Measurements from ENCODE around the gene PRM3.

Gene PRM3

DNA sequence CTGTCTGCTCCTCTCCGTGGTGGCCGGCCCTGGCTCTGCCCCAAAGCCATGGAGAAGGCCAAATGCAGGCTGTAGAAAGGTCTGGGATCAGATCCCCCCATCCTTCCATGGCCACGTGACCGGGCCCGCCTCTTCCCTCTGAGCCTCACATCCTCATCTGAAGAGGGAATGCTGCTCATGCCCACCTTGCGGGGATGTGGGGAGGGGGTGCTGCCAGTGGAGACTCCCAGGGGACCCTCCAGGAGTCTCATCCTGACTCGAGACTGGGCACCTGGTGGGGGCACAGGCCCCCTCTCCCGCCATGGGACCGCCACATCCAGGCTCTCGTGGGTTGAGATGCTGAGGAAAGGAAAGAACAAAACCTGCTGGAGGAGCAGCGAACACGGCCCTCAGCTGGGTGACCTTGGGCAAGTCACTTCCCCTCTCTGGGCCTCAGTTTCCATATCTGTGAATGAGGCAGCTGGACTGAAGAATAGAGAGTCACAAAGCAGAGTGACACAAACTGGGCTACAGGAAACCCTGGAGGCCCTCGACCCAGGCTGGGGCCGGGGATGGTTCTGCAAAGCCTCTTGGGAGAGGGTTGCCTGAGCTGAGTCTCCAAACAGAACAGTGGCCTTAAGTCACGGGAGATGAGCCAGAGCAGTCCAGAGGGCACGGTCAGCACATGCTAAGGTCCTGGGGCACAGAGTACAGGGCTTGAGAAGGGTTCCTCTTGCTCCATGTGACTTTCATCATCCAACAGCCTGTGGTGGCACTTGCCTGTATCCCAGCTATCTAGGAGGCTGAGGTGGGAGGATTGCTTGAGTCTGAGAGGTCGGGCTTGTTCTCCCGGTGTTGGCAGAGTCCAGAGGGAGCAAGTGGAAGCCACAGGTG, 47.5 kb downstream of the PRM3 start:
- TF ChIP-seq, protein P1, sequence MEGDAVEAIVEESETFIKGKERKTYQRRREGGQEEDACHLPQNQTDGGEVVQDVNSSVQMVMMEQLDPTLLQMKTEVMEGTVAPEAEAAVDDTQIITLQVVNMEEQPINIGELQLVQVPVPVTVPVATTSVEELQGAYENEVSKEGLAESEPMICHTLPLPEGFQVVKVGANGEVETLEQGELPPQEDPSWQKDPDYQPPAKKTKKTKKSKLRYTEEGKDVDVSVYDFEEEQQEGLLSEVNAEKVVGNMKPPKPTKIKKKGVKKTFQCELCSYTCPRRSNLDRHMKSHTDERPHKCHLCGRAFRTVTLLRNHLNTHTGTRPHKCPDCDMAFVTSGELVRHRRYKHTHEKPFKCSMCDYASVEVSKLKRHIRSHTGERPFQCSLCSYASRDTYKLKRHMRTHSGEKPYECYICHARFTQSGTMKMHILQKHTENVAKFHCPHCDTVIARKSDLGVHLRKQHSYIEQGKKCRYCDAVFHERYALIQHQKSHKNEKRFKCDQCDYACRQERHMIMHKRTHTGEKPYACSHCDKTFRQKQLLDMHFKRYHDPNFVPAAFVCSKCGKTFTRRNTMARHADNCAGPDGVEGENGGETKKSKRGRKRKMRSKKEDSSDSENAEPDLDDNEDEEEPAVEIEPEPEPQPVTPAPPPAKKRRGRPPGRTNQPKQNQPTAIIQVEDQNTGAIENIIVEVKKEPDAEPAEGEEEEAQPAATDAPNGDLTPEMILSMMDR (conservative IDR thresholded peaks at IDR 0.05): no peak
- H3K27ac ChIP-seq: no peak overlapping the region; the same call in 1 of the 2 replicates

DNA sequence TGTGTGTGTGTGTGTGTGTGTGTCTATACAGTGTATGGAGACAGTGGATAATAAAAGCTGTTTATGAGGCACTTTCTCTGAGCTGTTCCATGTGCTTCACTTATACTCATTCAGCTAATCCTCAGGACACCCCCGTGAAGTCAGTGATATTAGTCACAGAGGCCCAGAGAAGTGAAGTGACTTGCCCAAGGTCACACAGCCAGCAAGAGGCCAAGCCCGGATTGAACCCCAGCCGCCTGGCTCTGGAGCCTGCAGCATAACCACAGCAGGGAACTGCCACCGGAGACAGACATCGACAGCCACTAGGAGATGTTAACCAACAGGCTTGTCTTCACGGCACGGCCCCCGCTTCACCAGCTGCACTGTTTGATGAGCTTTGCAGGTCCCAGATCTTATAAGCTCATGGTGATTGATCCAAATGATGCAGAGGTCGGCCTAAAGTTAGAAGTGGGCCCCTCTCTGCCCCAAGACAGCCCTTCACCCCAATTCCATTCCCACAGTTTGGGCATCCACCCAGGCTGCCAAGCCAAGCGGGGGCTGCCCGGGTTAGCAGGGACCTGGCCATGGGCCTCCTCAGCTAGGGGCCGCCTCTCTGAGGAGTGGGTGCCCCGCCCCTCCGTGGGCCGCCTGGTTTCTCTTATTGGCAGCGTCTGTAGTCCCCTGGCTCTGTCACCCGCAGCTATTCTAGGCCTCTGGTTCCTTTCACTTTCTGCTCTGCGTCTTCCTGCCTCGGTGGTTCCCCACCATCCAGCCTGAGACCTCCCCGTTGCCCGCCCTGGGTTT, 48.3 kb downstream of the PRM3 start:
- TF ChIP-seq, protein P1 (conservative IDR thresholded peaks at IDR 0.05): no peak
- peak overlapping the region; percentile 43 for H3K27ac ChIP-seq

DNA sequence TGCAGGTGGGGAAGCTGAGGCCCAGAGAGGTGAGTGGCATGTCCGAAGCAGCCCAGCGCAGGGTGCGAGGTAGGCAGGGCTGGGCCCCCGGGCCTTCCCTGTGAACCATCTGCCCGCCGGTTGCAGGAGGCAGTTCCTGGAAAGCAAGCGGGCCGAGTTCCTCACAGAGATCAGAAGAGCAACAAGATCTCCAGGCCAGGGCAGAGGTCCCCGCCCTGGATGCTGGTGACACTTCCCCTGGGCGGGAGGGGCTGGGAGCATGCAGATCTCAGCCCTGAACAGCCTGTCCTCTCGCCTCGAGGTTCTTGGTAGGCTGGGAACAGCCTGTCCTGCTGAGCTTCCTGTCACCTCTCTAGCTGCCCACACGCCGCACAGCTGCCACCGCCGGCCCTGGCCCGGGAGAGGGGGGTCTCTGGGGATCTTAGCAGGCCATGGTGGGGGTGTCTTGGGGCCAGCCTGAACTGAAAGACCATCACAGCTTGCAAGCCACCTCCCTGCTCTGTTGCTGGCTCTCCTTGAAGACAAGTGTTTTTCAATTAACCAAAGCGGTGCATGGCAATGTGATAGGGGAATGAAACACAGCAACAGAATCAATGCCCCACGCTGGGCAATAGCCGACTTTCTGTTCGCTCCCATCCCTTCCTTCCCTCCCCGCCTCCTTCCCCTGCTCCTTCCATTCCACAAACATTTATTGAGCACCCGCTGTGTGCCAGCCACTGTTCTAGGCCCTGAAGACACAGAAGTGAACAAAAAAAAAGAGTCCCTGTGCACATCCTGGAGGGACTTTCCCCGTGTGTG, 49.1 kb downstream of the PRM3 start:
- TF ChIP-seq, protein P1 (conservative IDR thresholded peaks at IDR 0.05): no peak
- H3K27ac ChIP-seq: peak overlapping the region; percentile 43

Data from VCaP (cell line).